SK-N-SH treated with all-trans-retinoic acid at 6 μM for 48 hours (cell line): ENCODE measurements around the gene SPTY2D1.

Experiments used
- ATAC-seq: fragments of 200-7000 bp; cut with Tn5 transposase; 3 replicates; pipeline ENCODE4 v1.9.1; 2020; ENCODE audit warnings: mild to moderate bottlenecking, moderate library complexity
- ARNTL ChIP-seq: fragments of 450-650 bp; formaldehyde crosslinking; IDR thresholded peaks from 2 replicates; pipeline ENCODE4 v1.5.0; 2020; ENCODE audit warnings: low read depth, mild to moderate bottlenecking, moderate library complexity, borderline replicate concordance
- BACH2 ChIP-seq: fragments of 250-450 bp; sonication (Bioruptor Pico); IDR thresholded peaks from 2 replicates; pipeline ENCODE4 v1.9.0; 2021; ENCODE audit warnings: mild to moderate bottlenecking, borderline replicate concordance
- CSDC2 ChIP-seq: fragments of 250-450 bp; sonication (Bioruptor Pico); IDR thresholded peaks from 2 replicates; pipeline ENCODE4 v1.5.0; 2020; ENCODE audit warnings: mild to moderate bottlenecking, moderate library complexity
- CSRNP3 ChIP-seq: fragments of 250-450 bp; sonication (Bioruptor Pico); IDR thresholded peaks from 2 replicates; pipeline ENCODE4 v1.5.1; 2021; ENCODE audit warnings: mild to moderate bottlenecking, moderate library complexity
- ESRRG ChIP-seq: fragments of 250-450 bp; sonication (Bioruptor Pico); IDR thresholded peaks from 2 replicates; pipeline ENCODE4 v1.6.1; 2021; ENCODE audit warnings: mild to moderate bottlenecking
- GLIS3 ChIP-seq: fragments of 250-450 bp; sonication (Bioruptor Pico); IDR thresholded peaks from 2 replicates; pipeline ENCODE4 v1.5.0; 2020; ENCODE audit warnings: mild to moderate bottlenecking, moderate library complexity
- ISL1 ChIP-seq: fragments of 250-450 bp; sonication (Bioruptor Pico); IDR thresholded peaks from 2 replicates; pipeline ENCODE4 v2.1.2; 2022; ENCODE audit warnings: mild to moderate bottlenecking, moderate library complexity
- OSR1 ChIP-seq: fragments of 250-450 bp; sonication (Bioruptor Pico); IDR thresholded peaks from 2 replicates; pipeline ENCODE4 v1.8.0; 2022; ENCODE audit warnings: moderate library complexity, mild to moderate bottlenecking, inconsistent platforms
- PATZ1 ChIP-seq: fragments of 250-450 bp; sonication (Bioruptor Pico); IDR thresholded peaks from 2 replicates; pipeline ENCODE4 v1.8.0; 2020; ENCODE audit warnings: mild to moderate bottlenecking, moderate library complexity, borderline replicate concordance
- PPARA ChIP-seq: fragments of 250-450 bp; sonication (Bioruptor Pico); IDR thresholded peaks from 2 replicates; pipeline ENCODE4 v1.5.0; 2020; ENCODE audit warnings: mild to moderate bottlenecking, borderline replicate concordance
- RARB ChIP-seq: fragments of 250-450 bp; sonication (Bioruptor Pico); IDR thresholded peaks from 2 replicates; pipeline ENCODE4 v1.8.0; 2021; ENCODE audit warnings: mild to moderate bottlenecking, moderate library complexity
- SNAI2 ChIP-seq: fragments of 250-450 bp; sonication (Bioruptor Pico); IDR thresholded peaks from 2 replicates; pipeline ENCODE4 v1.5.0; 2020; ENCODE audit warnings: mild to moderate bottlenecking, moderate library complexity
- TCF4 ChIP-seq: fragments of 250-450 bp; sonication (Bioruptor Pico); IDR thresholded peaks from 2 replicates; pipeline ENCODE4 v1.8.0; 2021; ENCODE audit warnings: mild to moderate bottlenecking, moderate library complexity, borderline replicate concordance
- TOX ChIP-seq: fragments of 250-450 bp; sonication (Bioruptor Pico); IDR thresholded peaks from 2 replicates; pipeline ENCODE4 v1.8.0; 2021; ENCODE audit warnings: mild to moderate bottlenecking, moderate library complexity, borderline replicate concordance
- TSHZ2 ChIP-seq: fragments of 250-450 bp; sonication (Bioruptor Pico); IDR thresholded peaks from 2 replicates; pipeline ENCODE4 v1.5.0; 2020; ENCODE audit warnings: mild to moderate bottlenecking, moderate library complexity
- ZC3H10 ChIP-seq: fragments of 250-450 bp; sonication (Bioruptor Pico); IDR thresholded peaks from 2 replicates; pipeline ENCODE4 v1.5.1; 2021; ENCODE audit warnings: mild to moderate bottlenecking, moderate library complexity
- ZFP3 ChIP-seq: fragments of 250-450 bp; sonication (Bioruptor Pico); IDR thresholded peaks from 2 replicates; pipeline ENCODE4 v1.5.0; 2020; ENCODE audit warnings: mild to moderate bottlenecking, moderate library complexity
- ZFP30 ChIP-seq: fragments of 450-650 bp; formaldehyde crosslinking; IDR thresholded peaks from 2 replicates; pipeline ENCODE4 v1.5.0; 2022; ENCODE audit warnings: mild to moderate bottlenecking, moderate library complexity
- ZNF565 ChIP-seq: fragments of 450-650 bp; formaldehyde crosslinking; conservative IDR thresholded peaks from 2 replicates; pipeline ENCODE4 v1.5.0; 2020; ENCODE audit warnings: low read depth, mild to moderate bottlenecking, moderate library complexity
- ZNF70 ChIP-seq: fragments of 450-650 bp; formaldehyde crosslinking; IDR thresholded peaks from 2 replicates; pipeline ENCODE4 v1.5.0; 2020; ENCODE audit warnings: mild to moderate bottlenecking, moderate library complexity
- TF ChIP-seq, protein P1 (sequence below): fragments of 250-450 bp; sonication (Bioruptor Pico); IDR thresholded peaks from 2 replicates; pipeline ENCODE4 v1.5.1; 2020; ENCODE audit warnings: low read depth, mild to moderate bottlenecking, moderate library complexity
- TF ChIP-seq, protein P2 (sequence below): fragments of 250-450 bp; sonication (Bioruptor Pico); IDR thresholded peaks from 2 replicates; pipeline ENCODE4 v1.8.0; 2021; ENCODE audit warnings: low read depth, mild to moderate bottlenecking, moderate library complexity, borderline replicate concordance

Gene SPTY2D1

GRCh38 chr11:18614667-18615066, 19.5 kb downstream of the SPTY2D1 start (continued):
- no peak for TF ChIP-seq ZC3H10

DNA sequence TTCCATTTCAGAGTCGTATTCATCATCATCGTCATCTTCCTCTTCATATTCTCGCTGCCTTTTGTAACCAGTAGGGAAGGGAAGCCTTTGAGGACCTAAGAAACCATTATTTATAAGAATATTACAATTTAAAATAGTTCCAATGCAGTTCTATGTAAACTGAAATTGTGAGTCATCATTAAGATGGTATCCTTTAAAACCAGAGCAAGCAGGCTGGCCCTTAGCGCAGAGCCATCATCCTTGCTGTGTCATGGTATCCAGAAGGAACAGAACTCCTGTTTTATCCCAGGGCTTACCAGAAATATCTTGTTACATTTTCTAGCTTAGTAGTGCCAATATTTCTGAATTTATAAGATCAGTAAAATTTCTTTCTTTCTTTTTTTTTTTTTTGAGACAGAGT, 21.7 kb downstream of the SPTY2D1 start:
- no peak for TF ChIP-seq PATZ1 (CRISPR knock-in tag)
- TF ChIP-seq ZC3H10, result no peak
- TF ChIP-seq ESRRG (CRISPR knock-in tag), result no peak
- no peak for TF ChIP-seq CSDC2 (CRISPR knock-in tag)
- no peak for TF ChIP-seq TSHZ2
- TF ChIP-seq ZNF70 (CRISPR knock-in tag), result no peak
- no peak for TF ChIP-seq OSR1 (CRISPR knock-in tag)
- TF ChIP-seq BACH2, result no peak
- no peak for TF ChIP-seq ZFP30 (CRISPR knock-in tag)
- TF ChIP-seq CSRNP3 (CRISPR knock-in tag), result no peak
- TF ChIP-seq PPARA, result no peak
- TF ChIP-seq, protein P1, sequence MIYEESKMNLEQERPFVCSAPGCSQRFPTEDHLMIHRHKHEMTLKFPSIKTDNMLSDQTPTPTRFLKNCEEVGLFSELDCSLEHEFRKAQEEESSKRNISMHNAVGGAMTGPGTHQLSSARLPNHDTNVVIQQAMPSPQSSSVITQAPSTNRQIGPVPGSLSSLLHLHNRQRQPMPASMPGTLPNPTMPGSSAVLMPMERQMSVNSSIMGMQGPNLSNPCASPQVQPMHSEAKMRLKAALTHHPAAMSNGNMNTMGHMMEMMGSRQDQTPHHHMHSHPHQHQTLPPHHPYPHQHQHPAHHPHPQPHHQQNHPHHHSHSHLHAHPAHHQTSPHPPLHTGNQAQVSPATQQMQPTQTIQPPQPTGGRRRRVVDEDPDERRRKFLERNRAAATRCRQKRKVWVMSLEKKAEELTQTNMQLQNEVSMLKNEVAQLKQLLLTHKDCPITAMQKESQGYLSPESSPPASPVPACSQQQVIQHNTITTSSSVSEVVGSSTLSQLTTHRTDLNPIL, result no peak
- TF ChIP-seq, protein P2, sequence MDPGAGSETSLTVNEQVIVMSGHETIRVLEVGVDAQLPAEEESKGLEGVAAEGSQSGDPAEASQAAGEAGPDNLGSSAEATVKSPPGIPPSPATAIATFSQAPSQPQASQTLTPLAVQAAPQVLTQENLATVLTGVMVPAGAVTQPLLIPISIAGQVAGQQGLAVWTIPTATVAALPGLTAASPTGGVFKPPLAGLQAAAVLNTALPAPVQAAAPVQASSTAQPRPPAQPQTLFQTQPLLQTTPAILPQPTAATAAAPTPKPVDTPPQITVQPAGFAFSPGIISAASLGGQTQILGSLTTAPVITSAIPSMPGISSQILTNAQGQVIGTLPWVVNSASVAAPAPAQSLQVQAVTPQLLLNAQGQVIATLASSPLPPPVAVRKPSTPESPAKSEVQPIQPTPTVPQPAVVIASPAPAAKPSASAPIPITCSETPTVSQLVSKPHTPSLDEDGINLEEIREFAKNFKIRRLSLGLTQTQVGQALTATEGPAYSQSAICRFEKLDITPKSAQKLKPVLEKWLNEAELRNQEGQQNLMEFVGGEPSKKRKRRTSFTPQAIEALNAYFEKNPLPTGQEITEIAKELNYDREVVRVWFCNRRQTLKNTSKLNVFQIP (CRISPR knock-in tag), result no peak
- TF ChIP-seq TOX (CRISPR knock-in tag), result no peak
- no peak for TF ChIP-seq SNAI2
- no peak for TF ChIP-seq ISL1 (CRISPR knock-in tag)
- TF ChIP-seq RARB (CRISPR knock-in tag), result no peak
- no peak for TF ChIP-seq TCF4 (CRISPR knock-in tag)
- no peak for TF ChIP-seq GLIS3
- no peak for TF ChIP-seq ZFP3 (CRISPR knock-in tag)
- no peak for ATAC-seq

GRCh38 chr11:18611196-18611595, 22.9 kb downstream of the SPTY2D1 start:
- no peak for TF ChIP-seq ZC3H10
- no peak for TF ChIP-seq BACH2
- no peak for TF ChIP-seq ARNTL (CRISPR knock-in tag)
- TF ChIP-seq ESRRG (CRISPR knock-in tag), result no peak
- TF ChIP-seq ZNF565, result no peak
- TF ChIP-seq PPARA, result no peak
- TF ChIP-seq, protein P1, result no peak
- TF ChIP-seq ZFP30 (CRISPR knock-in tag), result no peak
- no peak for TF ChIP-seq TCF4 (CRISPR knock-in tag)
- TF ChIP-seq ISL1 (CRISPR knock-in tag), result no peak
- TF ChIP-seq SNAI2, result no peak
- no peak for TF ChIP-seq RARB (CRISPR knock-in tag)
- TF ChIP-seq ZNF70 (CRISPR knock-in tag), result no peak
- no peak for ATAC-seq
